Myocyte (in vitro differentiated cells): ENCODE results near the gene UGT2B28. TPM values are rescaled to one million over a fixed set of nuclear protein-coding genes. Genes with fewer than 3 reads are reported as not detected.
"Not testable (repeated sequence)": the region's sequence is repeated elsewhere in the genome, so short reads cannot be mapped to it uniquely, and the experiment has no call there.

Experiments used
- DNase-seq: peaks from one replicate; pipeline ENCODE4 v3.0.0-alpha.2; 2012; ENCODE audit warnings: low read depth
- polyA plus RNA-seq: library from polyadenylated mRNA; unstranded; fragments of >200 nt; gene quantifications from one replicate; pipeline ENCODE4 v1.2.1, GENCODE V29; 2012; ENCODE audit warnings: missing spikeins
- total RNA-seq: library from RNA; depleted of rRNA; stranded (reverse); fragments of >200 nt; gene quantifications from 2 replicates; pipeline ENCODE4 v1.2.3, GENCODE V29; 2014

UGT2B28 gene
- total RNA-seq = not detected in 2 replicates
- not detected for polyA plus RNA-seq

DNA sequence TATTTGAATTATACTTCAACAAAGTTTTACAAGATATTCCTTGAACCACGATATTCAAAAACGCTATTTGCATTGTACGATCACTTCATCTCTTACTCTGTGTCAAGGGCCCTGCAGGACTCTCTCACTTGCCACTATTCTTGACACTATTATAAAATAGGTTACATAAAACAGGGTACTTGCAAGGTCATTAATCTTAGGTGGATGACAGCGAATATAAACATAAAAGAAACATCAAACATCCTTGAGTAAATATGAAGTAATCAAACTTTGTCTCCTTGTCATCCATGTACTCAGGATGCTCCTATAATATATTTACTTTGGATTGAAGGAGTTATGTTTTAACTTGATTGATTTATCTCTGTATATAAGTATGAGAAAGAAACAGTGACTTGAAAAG lies at the start of gene UGT2B28:
Gene UGT2B28 (plus strand): TSS at position 395 of the 400 bp plus-strand sequence. CDS start 26 bp downstream, outside the sequence.
- DNase-seq = not testable (repeated sequence)

DNA sequence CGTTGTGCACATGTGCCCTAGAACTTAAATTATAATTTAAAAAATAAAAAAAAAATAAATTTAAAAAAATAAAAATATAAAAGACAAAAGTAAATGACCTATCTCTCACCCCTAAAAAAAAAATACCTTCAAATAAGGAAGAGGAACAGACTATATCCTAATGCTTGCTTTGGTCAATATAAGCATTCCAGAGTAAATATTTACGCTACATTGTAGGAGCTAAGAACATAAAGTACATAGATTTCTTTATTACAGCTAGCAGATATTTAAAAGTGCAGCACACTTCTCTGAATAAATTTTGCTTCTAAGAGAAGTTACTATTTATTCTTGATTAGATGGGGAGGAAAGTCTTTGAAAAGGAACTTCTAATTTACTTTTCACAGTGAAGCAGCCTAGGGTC lies 41.2 kb upstream of the UGT2B28 start:
- no peak for DNase-seq

DNA sequence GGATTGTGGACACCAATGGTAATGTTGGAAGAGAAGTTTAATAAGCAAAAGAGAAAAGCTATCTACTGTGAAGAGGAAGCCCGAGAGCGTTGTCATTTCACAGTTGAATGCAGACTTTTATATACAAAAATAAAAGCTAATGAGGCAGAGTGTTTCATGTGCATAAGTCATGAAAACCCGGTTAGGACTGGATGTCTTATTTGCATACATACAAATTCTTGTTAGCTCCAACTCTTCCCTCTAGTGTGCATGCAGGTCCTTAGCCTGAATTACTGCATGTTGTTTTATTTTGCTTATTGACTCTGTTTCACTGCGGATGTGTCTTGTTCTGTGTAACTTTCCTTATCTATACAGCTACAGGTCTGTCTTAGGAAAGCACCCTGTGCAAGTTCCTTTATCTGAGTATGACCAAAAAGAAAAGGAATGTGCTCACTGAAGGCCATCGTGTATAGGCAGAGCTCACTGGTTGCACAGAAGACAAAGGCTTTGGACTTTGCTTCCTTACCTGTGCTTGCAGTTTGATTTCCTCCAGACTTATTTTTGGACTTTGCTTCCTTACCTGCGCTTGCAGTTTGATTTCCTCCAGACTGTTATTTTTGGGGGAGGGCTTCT lies 40.6 kb upstream of the UGT2B28 start:
- DNase-seq = no peak

DNA sequence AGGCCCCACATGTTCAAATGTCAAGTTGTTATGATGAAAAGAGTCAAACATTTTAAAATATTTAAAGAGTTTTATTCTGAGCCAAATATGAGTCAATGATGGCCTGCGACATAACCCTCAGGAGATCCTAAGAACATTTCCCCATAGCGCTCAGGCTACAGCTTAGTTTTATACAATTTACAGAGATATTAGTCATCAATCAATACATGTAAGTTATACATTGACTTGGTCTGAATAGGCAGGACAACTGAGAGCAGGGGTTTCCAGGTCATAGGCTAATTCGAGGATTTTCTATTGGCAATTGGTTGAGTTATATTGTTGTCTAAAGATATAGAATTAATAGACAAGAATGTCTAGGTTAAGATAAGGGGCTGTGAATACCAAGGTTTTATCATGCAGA lies 39.5 kb upstream of the UGT2B28 start:
- not testable (repeated sequence) for DNase-seq

DNA sequence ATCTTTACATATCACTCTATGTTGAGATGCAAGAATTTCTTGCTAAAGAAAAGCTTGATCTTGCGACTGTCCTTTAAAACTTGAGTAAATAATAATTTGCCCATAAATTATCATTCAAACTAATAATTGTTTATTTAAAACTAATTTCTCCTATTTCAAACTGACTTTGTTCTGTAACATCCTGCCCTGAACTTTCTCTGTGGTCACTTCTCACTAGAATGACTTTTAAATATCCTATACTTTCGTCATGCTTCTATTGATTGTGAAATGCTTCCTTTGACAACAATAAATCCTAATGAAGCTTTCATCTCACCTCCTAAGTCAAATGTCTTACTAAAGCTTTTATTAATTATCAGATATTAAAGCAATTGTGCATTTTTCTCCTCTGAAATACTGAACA lies 38.5 kb upstream of the UGT2B28 start:
- not testable (repeated sequence) for DNase-seq

DNA sequence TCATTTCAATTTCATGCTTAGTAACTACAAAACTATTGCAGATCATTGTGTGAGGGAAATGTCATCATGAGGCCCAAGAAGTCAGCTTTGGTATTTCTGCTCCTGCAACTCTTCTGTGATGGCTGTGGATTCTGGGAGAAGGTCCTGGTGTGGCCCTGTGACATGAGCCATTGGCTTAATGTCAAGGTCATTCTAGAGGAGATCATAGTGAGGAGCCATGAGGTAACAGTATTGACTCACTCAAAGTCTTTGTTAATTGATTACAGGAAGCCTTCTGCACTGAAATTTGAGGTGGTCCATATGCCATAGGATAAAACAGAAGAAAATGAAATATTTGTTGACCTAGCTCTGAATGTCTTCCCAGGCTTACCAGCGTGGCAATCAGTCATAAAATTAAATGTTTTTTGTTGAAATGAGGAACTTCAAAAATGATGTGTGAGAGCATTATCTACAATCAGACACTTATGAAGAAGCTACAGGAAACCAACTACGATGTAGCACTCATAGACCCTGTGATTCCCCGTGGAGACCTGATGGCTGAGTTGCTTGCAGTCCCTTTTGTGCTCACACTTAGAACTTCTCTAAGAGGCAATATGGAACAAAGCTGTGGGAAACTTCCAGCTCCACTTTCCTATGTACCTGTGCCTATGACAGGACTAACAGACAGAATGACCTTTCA lies 37.6 kb upstream of the UGT2B28 start:
- DNase-seq = not testable (repeated sequence)

DNA sequence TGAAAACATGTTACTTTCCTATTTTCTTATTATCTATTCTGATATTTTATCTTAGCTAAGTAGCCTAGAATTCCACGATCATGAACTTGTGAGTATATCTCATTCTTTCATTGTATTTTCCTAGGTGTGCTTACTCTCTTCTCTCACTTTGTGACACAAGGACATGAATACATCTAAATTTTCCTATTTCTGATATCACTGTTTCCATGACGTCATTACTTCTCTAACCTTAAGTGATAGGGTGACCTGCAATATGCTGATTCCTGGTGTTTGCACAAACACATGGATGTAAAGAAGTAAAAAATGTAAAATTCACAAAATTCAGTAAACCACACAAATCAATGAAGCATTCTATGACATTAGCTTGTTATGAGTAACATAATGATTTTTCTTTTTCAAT lies 29.4 kb upstream of the UGT2B28 start:
- not testable (repeated sequence) for DNase-seq

DNA sequence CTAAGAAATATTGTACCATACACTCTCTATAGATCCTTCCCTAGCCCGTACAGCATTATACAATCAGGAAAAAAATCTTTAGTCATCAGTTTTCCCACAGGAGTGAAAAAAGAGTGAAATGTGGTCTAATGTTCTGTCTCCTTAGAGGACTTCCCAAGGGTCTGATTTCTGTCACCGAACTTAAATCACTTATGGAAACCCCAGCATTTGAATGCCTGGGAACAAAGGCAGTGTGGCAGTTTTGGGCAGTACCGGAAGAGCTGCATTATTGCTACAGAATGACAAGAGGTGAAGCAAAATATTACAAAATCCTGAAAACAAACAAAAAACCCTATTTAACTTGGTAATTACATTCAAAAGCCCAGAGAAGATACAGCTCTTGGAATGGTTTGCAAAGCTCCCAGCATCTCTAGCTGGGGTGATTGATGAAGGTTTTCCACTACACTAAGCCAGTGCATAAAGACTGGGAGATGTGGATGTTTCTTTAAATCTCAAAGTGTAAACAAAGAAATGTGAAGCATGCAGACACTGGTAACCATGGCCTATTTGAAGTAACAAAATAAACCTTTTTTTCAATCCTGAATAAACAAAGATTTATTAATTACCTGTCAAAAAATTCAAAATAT lies 27.0 kb upstream of the UGT2B28 start:
- DNase-seq = not testable (repeated sequence)

DNA sequence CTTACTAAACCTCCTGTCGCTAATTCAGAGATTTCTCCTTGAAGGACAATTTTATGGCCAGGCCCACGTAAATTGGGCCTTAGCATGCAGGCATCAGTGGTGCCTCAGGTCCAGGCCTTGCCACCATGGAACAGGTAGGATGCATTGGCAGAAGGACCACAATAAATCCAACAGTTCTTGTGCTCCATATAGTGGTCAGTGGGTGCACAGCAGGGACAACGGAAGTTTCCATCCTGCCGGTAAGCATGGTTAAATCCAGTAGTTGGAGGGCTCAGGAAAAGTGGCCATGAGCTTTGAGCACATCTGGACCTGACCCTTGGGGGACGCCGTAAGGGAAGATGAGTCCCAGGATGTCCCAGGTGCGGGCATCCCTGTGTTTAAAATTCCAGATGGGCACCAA lies 11.7 kb upstream of the UGT2B28 start:
- DNase-seq = not testable (repeated sequence)

DNA sequence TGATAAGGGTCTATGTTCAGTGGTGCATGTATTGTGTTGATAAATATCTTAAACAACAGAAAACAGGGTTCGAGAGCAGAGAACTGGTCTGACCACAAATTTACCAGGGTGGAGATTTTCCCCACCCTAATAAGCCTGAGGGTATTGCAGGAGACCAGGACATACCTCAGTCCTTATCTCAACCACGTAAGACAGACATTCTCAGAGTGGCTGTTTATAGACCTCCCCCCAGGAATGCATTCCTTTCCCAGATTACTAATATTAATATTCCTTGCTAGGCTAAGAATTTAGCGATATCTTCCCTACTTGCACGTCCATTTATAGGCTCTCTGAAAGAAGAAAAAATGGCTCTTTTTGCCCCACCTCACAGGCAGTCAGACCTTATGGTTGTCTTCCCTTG lies 16.1 kb downstream of the UGT2B28 start:
- not testable (repeated sequence) for DNase-seq

DNA sequence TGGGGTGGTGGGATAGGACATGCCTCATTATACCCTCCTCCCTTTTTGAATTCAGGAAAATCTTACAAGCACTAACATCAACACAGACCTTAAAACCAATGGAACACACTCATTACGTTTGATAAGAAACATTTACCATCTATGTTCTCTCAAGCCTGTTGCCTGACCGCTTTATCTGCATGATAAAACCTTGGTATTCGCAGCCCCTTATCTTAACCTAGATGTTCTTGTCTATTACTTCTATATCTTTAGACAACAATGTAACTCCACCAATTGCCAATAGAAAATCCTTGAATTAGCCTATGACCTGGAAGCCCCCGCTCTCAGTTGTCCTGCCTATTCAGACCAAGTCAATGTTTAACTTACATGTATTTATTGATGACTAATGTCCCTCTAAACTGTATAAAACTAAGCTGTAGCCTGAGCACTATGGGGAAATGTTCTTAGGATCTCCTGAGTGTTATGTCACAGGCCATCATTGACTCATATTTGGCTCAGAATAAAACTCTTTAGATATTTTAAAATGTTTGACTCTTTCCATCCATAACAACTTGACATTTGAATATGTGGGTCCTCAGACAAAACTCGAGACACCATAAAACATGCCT lies 28.3 kb downstream of the UGT2B28 start:
- DNase-seq = not testable (repeated sequence)

DNA sequence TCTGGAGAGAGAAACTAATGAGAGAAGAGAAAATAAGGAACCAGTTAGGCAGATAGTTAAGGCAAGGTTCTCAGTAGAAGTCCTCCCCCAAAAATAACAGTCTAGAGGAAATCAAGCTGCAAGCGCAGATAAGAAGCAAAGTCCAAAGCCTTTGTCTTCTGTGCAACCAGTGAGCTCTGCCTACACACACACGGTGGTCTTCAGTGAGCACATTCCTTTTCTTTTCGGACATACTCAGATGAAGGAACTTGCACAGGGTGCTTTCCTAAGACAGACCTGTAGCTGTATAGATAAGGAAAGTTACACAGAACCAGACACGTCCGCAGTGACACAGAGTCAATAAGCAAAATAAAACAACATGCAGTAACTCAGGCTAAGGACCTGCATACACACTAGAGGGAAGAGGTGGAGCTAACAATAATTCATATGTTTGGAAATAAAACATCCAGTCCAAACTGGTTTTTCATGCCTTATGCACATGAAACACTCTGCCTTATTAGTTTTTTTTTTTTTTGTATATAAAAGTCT lies 29.3 kb downstream of the UGT2B28 start:
- DNase-seq = not testable (repeated sequence)

DNA sequence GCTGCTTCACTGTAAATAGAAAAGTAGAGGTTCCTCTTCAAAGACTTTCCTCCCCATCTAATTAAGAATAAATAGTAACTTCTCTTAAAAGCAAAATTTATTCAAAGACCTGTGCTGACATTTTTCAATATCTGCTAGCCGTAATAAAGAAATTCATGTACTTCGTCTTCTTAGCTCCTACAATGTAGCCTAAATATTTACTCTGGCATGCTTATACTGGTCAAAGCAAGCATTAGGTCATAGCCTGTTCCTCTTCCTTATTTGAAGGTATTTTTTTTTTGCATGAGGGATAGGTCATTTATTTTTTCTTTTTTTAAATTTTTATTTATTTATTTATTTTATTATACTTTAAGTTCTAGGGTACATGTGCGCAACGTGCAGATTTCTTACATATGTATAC lies 30.0 kb downstream of the UGT2B28 start:
- DNase-seq = not testable (repeated sequence)

DNA sequence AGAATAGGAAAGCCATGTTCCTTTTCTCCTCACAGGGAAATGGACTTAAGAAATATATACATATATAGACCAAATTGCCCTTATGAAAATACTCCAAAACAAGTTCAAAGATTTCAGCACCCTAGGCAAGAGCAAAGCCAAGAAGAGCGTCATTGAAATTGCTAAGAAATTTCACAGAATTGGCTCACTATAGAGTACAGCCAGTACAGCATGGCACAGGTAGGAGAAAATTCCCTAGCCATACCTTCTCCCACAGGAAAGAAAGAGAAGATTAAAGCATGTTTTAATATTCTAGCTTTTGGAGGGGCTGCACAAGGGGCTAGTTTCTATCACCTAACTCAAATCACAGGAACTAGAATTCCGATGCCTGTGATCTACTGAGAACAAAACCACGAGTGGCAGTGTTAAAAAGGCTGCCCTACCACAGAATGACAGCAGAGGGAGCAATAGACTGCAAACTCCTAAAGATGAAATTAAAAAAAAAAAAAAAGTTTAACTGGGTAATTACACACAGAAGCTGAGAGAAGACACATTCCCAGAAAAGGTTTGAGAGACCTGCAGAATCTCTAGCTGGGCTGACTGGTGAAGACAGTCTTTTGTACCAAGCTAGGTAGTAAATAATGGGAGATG lies 37.5 kb downstream of the UGT2B28 start:
- DNase-seq = peak; percentile 68

DNA sequence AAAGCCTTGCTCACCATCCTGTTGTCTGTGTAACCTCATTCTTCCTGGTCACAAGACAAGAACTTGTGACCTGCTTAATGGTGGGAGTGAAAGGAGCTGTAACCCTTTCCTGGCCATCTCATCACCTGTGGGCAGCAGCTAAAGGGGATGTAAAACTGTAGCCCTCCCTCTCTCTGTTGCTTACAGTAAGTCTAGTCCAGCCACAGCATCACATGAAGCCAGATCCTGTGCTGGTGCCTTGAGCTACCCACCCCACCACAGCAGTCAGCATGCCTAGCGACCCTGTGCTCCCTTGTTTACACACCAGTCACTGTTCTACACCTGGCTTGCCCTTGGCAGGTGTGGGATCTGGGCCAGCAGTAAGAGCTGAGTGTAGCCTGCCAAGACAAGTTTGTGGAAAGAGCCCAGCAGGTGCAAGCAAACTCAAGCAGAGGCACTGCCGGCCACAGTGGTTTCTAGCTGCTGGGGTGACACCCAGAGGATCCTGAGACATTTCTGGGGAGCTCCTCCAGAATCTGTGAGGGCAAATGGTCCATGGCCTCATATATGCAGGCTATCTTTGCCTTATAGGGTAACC lies 41.0 kb downstream of the UGT2B28 start:
- peak; percentile 96 for DNase-seq

DNA sequence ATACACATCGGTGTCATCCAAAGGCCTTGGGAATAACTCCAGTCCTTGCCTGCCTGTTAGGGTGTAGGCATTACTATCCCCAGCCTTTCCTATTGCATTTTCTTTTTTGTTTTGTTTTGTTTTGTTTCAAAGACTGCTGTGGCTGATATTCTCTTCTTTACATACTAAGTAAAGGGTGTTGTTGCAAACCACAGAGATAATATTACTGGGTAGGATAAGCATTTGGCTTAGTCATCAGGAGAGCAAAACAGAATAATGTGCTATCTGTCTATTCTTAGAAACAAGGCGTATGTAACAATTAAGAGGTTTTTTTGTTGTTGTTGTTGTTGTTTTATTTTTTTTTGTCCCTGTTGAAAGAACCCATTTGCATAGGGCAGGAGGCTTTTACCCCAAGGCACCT lies 41.8 kb downstream of the UGT2B28 start:
- DNase-seq = peak; percentile 81

DNA sequence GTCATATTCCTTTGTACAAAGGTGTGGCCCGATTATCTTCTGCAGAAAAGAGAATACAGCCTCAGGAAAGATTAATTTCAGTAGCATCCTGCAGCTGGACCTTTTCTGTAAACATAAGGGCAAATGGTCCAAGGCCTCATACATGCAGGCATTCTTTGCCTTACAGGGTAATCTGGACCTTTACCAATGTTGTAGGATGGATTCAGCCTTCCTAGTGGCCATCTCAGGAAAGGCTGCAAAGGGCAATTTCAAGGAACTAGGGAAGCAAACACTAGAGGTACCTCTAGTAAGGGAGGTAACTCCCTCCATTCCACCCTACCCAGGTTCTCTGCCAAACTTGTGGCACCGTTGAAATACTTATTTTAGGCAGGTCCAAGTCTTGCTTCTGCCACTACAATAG lies 43.0 kb downstream of the UGT2B28 start:
- peak; percentile 12 for DNase-seq

DNA sequence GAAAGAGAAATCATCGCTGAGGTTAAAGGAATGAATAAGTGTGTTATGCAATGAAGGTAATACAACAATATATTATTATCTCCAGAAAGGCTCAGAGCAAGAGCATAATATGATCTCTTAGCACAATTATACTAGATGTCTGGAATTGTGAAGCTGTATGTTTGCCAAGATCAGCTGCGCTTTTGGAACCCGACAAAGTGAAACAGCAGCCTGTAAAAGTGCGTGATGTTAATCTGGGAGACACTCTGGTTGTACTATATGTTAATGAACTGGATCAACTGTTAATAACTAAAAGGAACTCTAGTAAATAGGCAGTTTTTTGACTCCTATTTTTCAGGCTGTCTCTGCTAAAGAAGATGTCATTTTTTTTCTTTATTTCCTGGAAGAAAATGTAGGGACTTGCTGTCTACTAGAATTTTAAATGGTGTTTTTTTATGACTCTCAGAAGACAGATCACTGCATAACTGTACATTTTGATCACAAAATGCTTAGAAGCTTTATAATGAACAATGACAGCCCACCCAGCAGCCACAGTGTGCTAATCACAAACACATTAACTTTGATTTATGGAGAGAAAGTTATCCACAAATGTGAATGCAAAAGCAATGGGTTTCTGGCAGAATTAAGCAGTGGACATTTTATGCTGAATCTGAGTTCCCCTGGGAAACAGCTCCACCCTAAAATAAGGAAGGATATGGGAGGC lies 50.2 kb downstream of the UGT2B28 start:
- no peak for DNase-seq

DNA sequence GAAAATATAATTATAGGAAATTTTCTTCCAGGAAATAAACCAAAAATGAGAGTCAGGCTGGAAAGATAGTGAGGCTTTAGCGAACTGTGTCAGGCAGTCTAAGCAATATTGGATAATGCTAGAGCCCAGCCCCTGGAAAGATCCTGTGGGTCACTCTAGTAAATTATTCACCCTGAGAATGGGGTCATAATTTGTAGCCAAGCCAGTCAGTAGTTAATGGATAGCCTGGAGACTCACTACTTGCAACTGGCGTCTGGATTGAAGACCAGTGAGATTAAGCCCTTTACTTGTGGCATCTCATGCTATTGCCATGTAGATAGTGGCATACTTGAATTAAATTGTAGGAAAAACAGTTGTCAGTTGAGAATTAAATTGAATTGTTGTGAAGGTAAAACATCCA lies 51.0 kb downstream of the UGT2B28 start:
- not testable (repeated sequence) for DNase-seq

DNA sequence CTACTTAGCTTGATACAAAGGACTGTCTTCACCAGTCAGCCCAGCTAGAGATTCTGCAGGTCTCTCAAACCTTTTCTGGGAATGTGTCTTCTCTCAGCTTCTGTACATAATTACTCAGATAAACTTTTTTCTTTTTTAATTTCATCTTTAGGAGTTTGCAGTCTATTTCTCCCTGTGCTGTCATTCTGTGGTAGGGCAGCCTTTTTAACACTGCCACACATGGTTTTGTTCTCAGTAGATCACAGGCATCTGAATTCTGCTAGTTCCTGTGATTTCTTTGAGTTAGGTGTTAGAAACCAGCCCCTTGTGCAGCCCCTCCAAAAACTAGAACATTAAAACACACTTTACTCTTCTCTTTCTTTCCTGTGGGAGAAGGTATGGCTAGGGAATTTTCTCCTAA lies 55.2 kb downstream of the UGT2B28 start:
- peak; percentile 35 for DNase-seq
